NCI-H526 (cell line): Measurements from ENCODE around the gene PHF24.
A peak's percentile ranks its signal among the peaks of the same experiment; 100 is the strongest.

Source experiments
- DNase-seq, 2 experiments: peaks; one replicate each; lab custom pipeline; 2025; lab: John Stamatoyannopoulos, UW

PHF24 gene

DNA sequence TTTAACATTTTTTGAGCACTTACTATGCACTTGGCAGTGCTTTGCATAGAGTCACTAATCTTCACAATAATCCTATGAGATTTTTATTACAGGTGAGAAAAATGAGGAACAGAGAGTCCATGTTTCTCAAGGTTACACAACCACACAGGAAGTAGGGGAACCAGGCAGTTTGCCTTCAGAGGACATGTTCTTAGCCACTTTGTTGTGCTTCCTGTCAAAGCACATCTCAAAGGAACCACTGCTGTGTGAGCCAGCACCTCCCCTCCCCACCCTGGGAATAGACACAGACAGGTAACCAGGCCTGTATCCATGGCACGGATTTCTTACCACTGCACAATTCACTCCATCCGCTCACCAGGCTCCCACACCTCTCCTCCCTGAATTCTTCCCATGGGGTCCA, 25.1 kb downstream of the PHF24 start:
- no peak for DNase-seq

DNA sequence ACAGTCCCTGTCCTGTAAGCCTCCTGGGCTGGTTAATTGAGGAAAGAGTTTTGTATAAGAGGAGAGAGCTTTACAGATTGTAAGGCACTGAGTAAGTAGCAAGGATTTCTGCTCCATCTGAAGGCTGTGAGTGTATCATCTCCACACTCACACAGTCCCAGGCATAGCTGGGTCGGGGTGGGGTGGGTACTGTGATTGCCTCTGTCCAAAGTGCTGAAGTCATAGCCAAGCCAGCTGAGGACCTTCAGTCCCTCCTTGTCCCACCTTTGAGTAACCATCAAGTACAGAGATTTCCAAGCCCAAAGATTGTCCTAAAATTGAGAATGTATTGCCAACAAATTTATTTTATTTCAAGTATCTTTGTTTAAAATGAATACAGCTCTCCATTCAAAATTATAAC, 26.0 kb downstream of the PHF24 start:
- no peak for DNase-seq

GRCh38 chr9:34985311-34985899, 27.3 kb downstream of the PHF24 start:
- DNase-seq = peak; percentile 35 to 61

- DNase-seq = peak in 1 of 2 experiments; percentile 15
Measured at GRCh38 chr9:34986540-34987047, 28.5 kb downstream of the PHF24 start.

- DNase-seq = peak in 1 of 2 experiments; percentile 3
Measured at GRCh38 chr9:34987160-34987901, 29.2 kb downstream of the PHF24 start.

DNA sequence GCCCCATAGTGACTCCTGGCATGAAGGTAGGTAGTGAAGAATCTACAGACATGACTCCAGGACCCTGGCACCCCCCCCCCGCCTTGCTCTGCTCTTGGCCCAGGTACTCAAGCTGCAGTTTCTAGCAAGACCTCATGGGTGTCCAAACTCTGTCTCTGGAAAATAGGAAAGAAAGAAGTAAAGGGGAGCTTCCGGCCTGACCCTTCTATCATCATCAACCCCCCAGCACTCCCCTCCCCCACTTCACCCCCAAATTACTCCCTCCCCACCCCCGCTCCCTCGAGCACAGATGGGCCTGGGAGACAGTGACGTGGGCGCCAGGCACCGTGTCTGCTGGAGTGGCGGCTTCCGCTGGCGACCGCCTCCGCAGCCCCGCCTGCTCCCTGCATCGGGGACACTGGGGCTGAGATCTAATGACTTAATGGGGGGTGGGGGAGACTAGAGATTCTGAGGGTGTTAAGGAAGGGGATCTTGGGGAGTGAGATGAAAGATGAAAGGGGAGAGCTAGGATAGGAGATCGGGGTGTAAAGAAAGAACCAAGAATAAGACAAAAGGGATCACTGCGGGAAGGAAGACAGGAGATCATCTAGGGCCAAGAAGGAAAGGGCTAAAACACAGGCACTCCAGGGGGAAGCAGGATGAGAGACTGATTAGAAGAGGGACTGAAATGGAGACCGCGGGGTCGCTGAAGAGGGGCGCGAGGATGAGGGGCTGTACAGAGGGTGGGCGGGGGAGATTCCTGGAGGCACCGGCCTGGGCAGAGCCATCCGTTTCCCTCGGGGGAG, 30.3 kb downstream of the PHF24 start:
- DNase-seq = peak in 1 of 2 experiments; percentile 19

- DNase-seq = peak; percentile 98
Measured at GRCh38 chr9:34989003-34989945, 31.2 kb downstream of the PHF24 start, which contains the start of gene DNAJB5. Gene DNAJB5 (plus strand): TSS chr9:34989745. CDS start chr9:34990631, 886 bp downstream.

DNA sequence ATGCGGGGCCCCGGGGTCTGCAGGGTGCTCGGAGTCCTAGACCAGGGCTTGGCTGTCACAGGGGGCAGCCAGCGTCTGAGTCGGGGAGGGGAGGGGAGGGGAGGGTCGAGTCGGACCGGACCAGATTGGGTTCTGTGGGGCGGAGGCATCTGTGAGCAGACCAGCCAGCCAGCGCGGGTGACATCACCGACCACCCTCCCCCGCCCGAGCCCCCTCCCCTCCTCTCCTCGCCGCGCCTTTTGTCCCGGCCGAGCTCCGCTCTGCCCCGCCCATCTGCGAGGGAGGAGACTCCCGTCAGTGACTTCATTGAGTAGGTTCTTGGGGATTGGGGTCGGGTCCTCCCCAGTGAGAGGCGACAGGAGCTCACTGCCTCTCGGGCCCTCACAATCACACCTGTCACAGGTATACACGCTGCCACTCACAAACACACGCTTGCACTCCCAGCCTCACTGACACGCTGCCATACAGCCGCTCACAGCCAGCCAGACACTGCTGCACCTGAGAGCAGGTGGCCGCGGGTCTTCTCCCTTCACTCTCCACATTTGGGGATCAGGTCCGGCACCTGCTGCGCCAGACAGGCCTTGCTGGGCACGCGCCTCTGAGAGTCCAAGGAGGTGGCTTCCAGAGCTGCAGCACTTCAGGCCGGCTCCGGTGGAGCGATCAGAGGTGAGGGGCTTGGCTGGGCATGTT, 32.0 kb downstream of the PHF24 start:
- peak; percentile 36 to 64 for DNase-seq

DNA sequence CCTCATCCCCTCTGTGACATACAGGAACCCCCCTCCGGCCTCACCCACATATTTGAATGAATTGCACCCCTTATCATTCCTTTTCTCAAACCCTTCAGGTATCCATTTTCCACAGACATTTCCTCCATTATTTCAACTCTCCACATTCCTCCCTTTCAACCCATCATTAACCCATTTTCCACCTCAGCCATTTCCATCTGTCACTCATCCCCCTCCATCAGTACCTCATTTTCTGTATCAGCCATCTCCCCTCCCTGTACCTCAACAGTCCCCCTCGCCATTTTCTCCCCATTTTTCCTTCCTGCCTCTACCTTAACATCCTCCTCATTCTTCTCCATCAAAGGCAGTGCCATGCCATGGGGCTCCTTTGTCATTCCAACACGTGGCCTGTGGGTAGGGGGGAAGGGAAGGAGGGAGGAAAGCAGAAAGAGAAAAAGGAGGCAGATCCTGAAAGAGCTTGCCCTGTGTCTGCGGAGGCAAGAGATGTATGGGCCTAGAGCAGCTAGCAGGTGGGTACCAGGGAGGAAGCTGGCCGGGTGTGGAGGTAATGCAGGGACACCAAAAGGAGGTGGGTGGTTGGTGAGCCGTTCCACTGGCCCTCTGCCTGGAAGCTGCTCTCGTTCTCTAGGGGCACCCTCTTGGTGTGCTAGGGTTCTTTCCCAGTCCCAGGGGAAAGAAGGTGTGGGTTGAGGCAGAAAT, 33.0 kb downstream of the PHF24 start:
- DNase-seq = no peak

- DNase-seq = peak in 1 of 2 experiments; percentile 18
Measured at GRCh38 chr9:34991607-34992375, 33.7 kb downstream of the PHF24 start.

- DNase-seq = no peak
Measured at GRCh38 chr9:34992376-34992951, 34.4 kb downstream of the PHF24 start.

DNA sequence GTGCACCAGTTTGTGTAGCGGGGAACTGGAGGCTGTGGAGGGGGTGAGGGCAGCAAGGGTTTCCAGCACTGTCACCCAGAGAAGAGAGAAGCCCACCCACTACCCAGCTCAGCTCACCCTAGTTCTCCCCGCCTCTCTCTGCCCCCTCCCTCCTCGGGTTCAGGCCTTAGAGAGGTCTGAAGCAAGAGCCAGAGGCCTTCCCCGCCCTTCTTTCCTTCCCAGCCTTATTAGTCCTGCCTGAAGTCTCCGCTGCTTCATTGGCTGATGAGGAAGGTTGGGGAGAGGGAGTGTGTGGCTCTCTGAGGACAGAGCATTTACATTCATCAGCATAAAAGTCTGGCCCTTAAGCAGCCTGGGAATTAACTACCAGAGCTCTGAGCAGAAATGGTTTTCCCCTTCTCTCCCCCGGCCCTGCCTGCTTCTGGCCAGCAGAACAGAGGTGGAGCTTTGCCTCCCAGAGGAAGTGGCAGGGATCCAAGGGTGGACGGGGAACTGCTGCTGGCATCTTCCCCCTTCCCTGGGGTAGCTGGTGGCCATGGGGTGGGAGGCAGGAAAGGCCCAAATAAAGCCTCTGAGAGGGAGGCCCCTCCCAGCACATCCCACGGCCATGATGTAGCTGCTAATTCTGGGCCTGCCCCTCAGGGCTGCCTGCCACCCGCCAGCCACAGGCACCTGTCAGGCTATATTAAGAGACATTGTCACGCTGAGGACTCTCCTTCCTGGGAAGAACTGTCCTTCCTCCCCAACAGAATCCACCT, 35.6 kb downstream of the PHF24 start:
- DNase-seq = peak in 1 of 2 experiments; percentile 15

DNA sequence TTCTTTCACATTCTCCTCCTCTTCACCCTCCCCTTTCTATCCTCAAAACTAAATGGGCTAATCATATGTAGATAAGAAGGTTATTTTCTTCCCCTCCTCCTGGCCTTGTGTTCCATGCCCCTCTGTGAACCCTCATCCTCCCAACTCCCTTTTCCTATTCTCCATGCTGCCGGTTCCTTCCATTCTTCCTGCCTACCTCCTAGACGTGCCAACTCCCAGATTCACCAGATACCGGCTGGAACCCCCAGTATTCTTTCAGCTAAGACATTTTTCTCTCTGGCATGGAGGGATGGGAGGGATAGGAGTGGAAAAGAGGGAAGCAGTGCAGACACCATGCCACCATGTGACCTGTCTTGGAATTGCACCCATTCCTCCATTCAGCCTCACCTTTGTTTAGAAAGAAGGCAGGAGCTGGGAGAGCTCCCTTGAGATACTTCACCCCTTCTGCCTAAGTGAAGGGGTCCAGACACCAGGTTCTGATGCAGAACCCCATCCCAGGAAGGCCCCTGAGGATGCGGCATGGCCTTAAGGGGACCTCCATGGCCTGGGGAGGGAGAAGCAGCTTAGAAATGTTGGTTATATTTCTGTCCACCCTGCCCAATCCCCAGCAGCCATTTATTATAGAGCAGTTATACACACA, 36.3 kb downstream of the PHF24 start:
- peak in 1 of 2 experiments; percentile 72 for DNase-seq

- no peak for DNase-seq
Measured at GRCh38 chr9:34994900-34995669, 37.0 kb downstream of the PHF24 start.

GRCh38 chr9:34995670-34996060, 37.6 kb downstream of the PHF24 start:
- DNase-seq = no peak

GRCh38 chr9:34996181-34996904, 38.3 kb downstream of the PHF24 start:
- no peak for DNase-seq
